Skeletal muscle tissue (tissue), 4 donors: ENCODE results near the gene FIZ1. TPM values are rescaled to one million over a fixed set of nuclear protein-coding genes. Genes with fewer than 3 reads are reported as not detected.

Experiments
- H3K27ac ChIP-seq: one replicate; pipeline ENCODE4 v1.7.0; 2013; ENCODE audit warnings: mild to moderate bottlenecking, low read depth, low read length, inconsistent platforms
- H3K27me3 ChIP-seq, 3 donors: one replicate each; pipeline ENCODE4 v1.7.0; 2013; ENCODE audit warnings: low read length in 3 of 3; ENCODE audit not compliant: control insufficient read depth in 3 of 3, insufficient read depth in 3 of 3
- H3K36me3 ChIP-seq, 3 donors: one replicate each; pipeline ENCODE4 v1.7.0; 2013; ENCODE audit warnings: low read length in 3 of 3; ENCODE audit not compliant: control insufficient read depth in 3 of 3, insufficient read depth in 3 of 3
- H3K4me1 ChIP-seq, 3 donors: one replicate each; pipeline ENCODE4 v1.7.0; 2013; ENCODE audit warnings: low read length in 3 of 3, mild to moderate bottlenecking in 3 of 3; ENCODE audit not compliant: control insufficient read depth in 3 of 3, insufficient read depth in 3 of 3
- H3K4me3 ChIP-seq, 3 donors: one replicate each; pipeline ENCODE4 v1.7.0; 2013; ENCODE audit warnings: low read length in 3 of 3
- H3K9ac ChIP-seq, 3 donors: one replicate each; pipeline ENCODE4 v1.7.0; 2013; ENCODE audit warnings: low read length in 3 of 3, mild to moderate bottlenecking in 3 of 3, moderate library complexity in 2 of 3, low read depth in 1 of 3
- H3K9me3 ChIP-seq, 3 donors: one replicate each; pipeline ENCODE4 v1.7.0; 2013; ENCODE audit warnings: low read length in 3 of 3; ENCODE audit not compliant: control insufficient read depth in 3 of 3
- total RNA-seq: library from RNA; depleted of rRNA; stranded (reverse); fragments of >200 nt; gene quantifications from one replicate; pipeline ENCODE4 v1.2.3, GENCODE V29; 2014
- donor health status: Osteomylitis.

Gene FIZ1
- total RNA-seq, 1 donor from 2014 or later, result under 0.01 TPM

DNA sequence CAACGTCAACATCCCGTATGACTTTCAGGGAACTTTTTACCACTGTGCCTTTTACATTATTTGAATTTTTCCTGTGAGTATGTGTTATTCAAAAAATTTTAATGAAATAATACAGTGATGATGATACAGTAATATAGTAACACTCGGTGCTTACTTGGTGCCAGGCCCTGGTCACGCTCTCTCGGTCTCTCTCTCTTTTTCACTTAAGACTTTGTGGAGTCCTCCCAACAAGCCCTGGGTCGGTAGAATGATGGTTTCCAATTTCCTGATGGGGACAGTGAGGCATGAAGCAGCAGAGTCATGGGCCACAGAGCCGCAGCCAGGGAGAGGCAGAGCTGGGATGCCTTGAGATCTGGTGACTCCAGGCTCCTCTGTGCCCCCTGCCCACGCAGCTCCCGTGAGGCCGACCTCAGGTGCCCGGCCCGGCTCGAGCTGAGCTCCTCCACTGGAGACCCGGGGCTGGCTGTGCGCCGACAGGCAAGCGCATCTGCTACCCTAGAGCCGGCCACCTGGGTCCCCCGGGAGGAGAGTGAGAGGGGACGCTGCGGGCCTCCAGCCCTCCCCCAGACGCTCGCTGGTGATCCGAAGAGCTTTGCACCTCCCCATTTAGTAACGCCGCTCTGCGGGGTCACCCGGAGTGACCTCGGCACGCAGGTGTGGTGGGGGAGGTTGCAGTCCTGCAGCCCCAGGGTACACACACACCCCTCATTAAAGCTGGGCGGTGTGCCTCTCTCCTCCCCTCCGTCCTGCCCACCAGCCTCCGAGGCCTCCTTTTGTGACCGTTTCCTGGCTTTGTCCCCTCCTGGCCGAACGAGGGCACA, 49.6 kb downstream of the FIZ1 start:
- Histone ChIP-seq H3K27ac (peak overlapping the region; percentile 92), H3K27me3 (no peaks in the 10 kb centered on the region), H3K9ac (peak overlapping the region; percentile 65 to 81 (median 77)), H3K4me3 (peak overlapping the region; percentile 32 to 64 (median 48)), H3K9me3 (no peaks in the 10 kb centered on the region), H3K4me1 (peaks cover 44 to 66% (median 63%) of the 10 kb centered on the region in 3 donors), H3K36me3 (no peaks in the 10 kb centered on the region)

DNA sequence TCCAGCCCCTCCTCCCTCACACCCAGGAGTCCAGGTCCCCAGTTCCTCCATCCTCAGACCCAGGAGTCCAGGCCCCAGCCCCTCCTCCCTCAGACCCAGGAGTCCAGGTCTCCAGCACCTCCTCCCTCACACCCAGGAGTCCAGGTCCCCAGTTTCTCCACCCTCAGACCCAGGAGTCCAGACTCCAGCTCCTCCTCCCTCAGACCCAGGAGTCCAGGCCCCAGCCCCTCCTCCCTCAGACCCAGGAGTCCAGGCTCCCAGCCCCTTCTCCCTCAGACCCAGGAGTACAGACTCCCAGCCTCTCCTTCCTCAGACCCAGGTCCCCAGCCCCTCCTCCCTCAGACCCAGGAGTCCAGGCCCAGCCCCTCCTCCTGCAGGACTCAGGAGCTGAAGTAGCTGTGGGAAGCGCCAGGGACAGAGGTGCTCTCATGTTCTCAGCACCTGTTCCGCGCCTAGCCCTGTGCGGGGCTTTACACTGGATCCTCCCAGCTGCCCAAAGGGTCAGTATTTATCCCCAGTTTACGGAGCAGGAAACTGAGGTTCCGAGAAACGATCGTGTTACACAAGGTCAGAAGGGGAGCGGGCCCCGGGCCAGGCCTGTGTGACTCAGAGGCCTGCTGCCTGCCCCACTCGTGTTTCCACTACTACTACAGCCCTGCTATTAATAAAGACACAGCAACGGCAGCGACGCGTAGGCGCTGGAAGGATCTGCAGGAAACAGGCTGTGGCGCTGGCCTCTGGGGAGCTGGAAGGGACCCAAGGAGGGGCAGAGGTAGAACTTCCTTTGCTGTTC, 52.3 kb downstream of the FIZ1 start:
- peak overlapping the region; percentile 96 for H3K27ac ChIP-seq
- H3K36me3 ChIP-seq, result no peaks in the 10 kb centered on the region
- H3K9ac ChIP-seq, result peak overlapping the region; percentile 50 to 77 (median 57)
- H3K9me3 ChIP-seq, result no peaks in the 10 kb centered on the region
- H3K4me3 ChIP-seq, result peak overlapping the region in 1 of 3 donors; percentile 29
- no peaks in the 10 kb centered on the region for H3K27me3 ChIP-seq
- peaks cover 36 to 54% (median 44%) of the 10 kb centered on the region in 3 donors for H3K4me1 ChIP-seq

DNA sequence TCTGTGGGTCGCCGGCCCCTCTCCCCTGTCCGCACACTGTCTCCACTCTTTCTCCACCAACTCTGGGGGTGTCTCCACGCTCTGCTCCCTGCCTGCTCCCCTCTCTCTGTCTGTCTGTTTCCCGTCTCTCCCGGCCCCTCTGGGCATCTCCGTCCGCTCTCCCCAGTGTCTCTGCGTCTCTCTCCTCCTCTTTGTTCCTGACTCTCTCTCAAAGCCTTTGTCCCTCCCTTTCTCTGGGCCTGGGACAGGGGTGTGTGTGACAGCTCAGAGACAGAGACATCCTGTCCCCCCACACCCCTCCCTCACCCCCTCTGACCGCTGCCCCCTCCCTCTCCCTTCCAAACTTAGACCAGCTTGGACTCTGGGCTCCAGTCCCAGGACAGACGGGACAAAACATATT, 53.3 kb downstream of the FIZ1 start:
- no peaks in the 10 kb centered on the region for H3K36me3 ChIP-seq
- no peaks in the 10 kb centered on the region for H3K9me3 ChIP-seq
- peaks cover 36 to 51% (median 44%) of the 10 kb centered on the region in 3 donors for H3K4me1 ChIP-seq
- peak overlapping the region in 1 of 3 donors; percentile 24 for H3K4me3 ChIP-seq
- H3K27ac ChIP-seq, result peak overlapping the region; percentile 96
- peak overlapping the region; percentile 50 to 77 (median 57) for H3K9ac ChIP-seq
- H3K27me3 ChIP-seq, result no peaks in the 10 kb centered on the region

DNA sequence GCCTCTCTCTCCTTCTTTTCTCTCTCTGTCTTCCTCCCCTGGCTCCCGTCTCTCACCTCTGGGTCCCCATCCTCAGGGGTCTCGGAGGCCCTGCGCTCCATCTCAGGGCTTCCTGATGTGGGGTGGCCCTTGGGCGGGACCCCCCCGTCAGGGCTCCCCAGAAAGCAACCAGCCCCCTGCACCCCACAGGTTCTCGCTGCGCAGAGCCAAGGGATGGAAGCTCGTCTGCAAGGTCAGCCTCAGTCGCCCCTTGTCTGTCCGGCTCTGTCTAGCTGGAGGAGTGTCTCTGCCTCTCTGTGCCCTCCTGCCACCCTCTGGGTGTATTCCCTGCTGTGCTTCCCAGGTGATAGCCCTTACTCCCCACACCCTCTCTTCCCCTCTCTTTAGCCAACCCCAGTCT, 53.9 kb downstream of the FIZ1 start, which contains the start of gene SBK3:
TSS of gene SBK3 (minus strand) at position 101 of the 400 bp plus-strand sequence. CDS start at position 101, 0 bp downstream.
- peaks cover 36 to 54% (median 47%) of the 10 kb centered on the region in 3 donors for H3K4me1 ChIP-seq
- peak within 1 kb of the TSS in 1 of 3 donors; percentile 24 for H3K4me3 ChIP-seq
- H3K27ac ChIP-seq, result peak within 1 kb of the TSS; percentile 96
- peak within 1 kb of the TSS; percentile 50 to 77 (median 57) for H3K9ac ChIP-seq
- no peaks in the 10 kb centered on the region for H3K36me3 ChIP-seq
- no peaks in the 10 kb centered on the region for H3K27me3 ChIP-seq
- H3K9me3 ChIP-seq, result no peaks in the 10 kb centered on the region

DNA sequence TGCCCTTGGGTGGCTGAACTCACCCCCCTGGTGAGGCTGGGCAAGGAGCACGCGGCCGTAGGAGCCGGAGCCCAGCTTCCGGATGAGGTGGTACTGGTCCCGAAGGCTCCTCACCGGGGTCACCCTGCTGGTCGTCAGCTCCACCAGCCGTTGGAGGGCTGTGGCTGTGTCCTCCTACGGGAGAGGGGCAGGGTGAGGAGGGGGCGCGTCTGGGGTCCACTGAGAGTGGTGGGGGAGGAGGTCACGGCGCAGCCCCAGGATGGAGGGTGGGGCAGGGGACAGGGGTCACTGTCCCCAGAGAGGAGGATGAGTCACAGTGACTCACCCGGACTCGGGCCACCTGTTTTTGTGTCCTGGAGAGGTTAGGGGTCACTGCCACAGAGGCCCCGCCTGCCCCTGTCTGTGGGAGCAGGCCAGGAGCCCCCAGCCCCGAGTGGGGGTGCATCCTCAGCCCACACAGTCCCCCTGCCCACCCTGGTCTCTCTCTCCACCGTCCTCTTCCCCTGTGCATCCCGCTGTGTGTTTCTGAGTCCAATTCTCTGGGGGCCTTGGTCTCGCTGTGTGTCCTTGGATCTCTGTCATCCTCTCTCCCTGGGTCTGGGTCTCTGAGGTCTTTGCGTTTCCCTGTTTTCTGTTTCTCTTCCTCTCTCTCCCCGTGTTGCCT, 54.4 kb downstream of the FIZ1 start:
- no peaks in the 10 kb centered on the region for H3K36me3 ChIP-seq
- peak overlapping the region; percentile 96 for H3K27ac ChIP-seq
- peak overlapping the region in 1 of 3 donors; percentile 75 for H3K9ac ChIP-seq
- H3K9me3 ChIP-seq, result no peaks in the 10 kb centered on the region
- H3K4me3 ChIP-seq, result no peak overlapping the region
- H3K27me3 ChIP-seq, result no peaks in the 10 kb centered on the region
- peaks cover 31 to 50% (median 44%) of the 10 kb centered on the region in 3 donors for H3K4me1 ChIP-seq

DNA sequence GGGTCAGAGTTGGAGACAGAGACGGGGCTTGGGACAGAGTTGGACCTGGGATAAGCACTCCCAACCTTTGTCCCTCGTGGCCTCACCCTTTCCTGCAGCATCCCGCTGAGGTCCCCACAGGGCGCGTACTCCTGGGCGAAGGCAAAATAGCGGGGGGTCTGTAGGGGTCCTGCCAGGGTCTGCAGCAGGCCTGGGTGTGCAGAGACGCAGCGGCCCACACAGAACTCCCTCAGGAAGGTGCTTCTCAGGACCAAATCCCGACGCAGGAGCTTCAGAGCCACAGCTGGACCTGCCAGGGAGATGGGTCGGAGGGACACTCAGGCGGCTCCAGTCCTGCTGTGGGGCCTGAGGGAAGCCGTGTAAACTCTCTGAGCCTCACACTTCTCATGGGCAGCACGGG, 55.3 kb downstream of the FIZ1 start:
- H3K4me3 ChIP-seq, result no peak overlapping the region
- peaks cover 27 to 47% (median 38%) of the 10 kb centered on the region in 3 donors for H3K4me1 ChIP-seq
- H3K36me3 ChIP-seq, result no peaks in the 10 kb centered on the region
- no peak overlapping the region for H3K27ac ChIP-seq
- H3K27me3 ChIP-seq, result no peaks in the 10 kb centered on the region
- no peaks in the 10 kb centered on the region for H3K9me3 ChIP-seq
- no peak overlapping the region for H3K9ac ChIP-seq

DNA sequence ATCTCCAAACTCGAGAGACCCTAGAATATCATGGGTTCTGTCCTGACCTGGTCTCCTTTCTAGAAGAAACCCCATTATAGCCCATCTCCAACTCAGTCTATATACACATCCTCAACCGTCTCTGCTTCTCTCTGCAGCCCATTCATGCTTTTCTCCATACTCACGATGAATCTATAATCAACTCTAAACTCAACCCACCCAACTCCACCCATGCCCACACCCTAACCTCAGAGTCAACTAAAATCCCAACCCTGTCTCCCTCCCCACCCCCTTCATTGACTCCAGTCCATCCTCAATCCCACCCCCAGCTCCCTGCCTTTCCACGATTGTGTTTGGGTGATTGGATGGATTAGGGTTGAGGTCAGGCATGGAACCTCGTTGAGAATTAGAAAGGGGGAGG, 55.8 kb downstream of the FIZ1 start:
- peaks cover 27 to 47% (median 38%) of the 10 kb centered on the region in 3 donors for H3K4me1 ChIP-seq
- no peak overlapping the region for H3K4me3 ChIP-seq
- no peaks in the 10 kb centered on the region for H3K27me3 ChIP-seq
- no peaks in the 10 kb centered on the region for H3K36me3 ChIP-seq
- H3K9ac ChIP-seq, result no peak overlapping the region
- no peak overlapping the region for H3K27ac ChIP-seq
- H3K9me3 ChIP-seq, result no peaks in the 10 kb centered on the region

DNA sequence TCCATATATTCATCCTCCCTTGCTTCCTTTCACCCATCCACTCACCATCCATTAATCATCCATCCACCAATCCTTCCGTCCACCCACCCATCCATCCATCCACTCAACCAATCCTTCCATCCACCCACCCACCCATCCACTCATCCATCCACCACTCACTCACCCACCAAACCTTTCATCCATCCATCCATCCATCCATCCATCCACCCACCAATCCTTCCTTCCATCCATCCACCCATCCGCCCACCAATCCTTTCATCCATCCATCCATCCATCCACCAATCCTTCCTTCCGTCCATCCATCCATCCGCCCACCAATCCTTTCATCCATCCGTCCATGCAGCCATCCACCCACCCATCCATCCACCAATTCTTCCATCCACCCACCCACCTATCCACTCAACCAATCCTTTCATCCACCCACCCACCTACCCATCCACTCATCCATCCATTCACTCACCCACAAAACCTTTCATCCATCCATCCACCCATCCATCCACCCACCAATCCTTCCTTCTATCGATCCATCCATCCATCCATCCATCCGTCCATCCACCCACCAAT, 56.9 kb downstream of the FIZ1 start:
- H3K4me3 ChIP-seq, result no peak overlapping the region
- H3K4me1 ChIP-seq, result peaks cover 18 to 36% (median 29%) of the 10 kb centered on the region in 3 donors

More for the DNA sequence above, 56.9 kb downstream of the FIZ1 start:
- Histone ChIP-seq H3K27ac (no peak overlapping the region), H3K27me3 (no peaks in the 10 kb centered on the region), H3K36me3 (no peaks in the 10 kb centered on the region), H3K9me3 (no peaks in the 10 kb centered on the region), H3K9ac (no peak overlapping the region)
